B cell (primary cell): ENCODE data around the gene AGTR1. TPM values are rescaled to one million over a fixed set of nuclear protein-coding genes. Genes with fewer than 3 reads are reported as not detected.

ENCODE experiments used
- ATAC-seq: fragments of 200-7000 bp; cut with Tn5 transposase; one replicate; pipeline ENCODE4 v1.10.0; 2021; ENCODE audit warnings: low read depth, mild to moderate bottlenecking, moderate number of reproducible peaks, moderate library complexity
- CTCF ChIA-PET: fragments of 350-600 bp; sonication (Branson Sonifier 250); formaldehyde crosslinking; loops from one replicate; lab custom pipeline; 2021; ENCODE audit warnings: antibody characterized with exemption, inconsistent platforms; lab: Charles Lee
- POLR2A ChIA-PET: fragments of 350-600 bp; sonication (Branson Sonifier 250); formaldehyde crosslinking; loops from one replicate; lab custom pipeline; 2021; ENCODE audit warnings: antibody characterized with exemption; lab: Charles Lee
- DNase-seq: peaks from one replicate; pipeline ENCODE4 v3.0.0; 2013
- H2AFZ ChIP-seq: 2 replicates; pipeline ENCODE4 v1.6.1; 2012; ENCODE audit warnings: mild to moderate bottlenecking, low read depth, low read length; ENCODE audit not compliant: insufficient read depth, poor library complexity, severe bottlenecking
- H3K27ac ChIP-seq, 2 donors: 1 replicate in 1 of 2; 2 replicates in 1 of 2; pipeline ENCODE4 v1.5.1; 2012 to 2013; ENCODE audit warnings: low read length in 2 of 2, mild to moderate bottlenecking in 2 of 2, moderate library complexity in 1 of 2
- H3K27me3 ChIP-seq, 4 experiments: fragments of 200-600 bp in 1 of 4; sonication (generic) in 1 of 4; replicated peaks in 1 of 4; 1 replicate in 2 of 4; 2 replicates in 2 of 4; pipeline versions ENCODE4 v1.6.1 to v1.7.0; 2013 to 2016; ENCODE audit warnings: low read length in 3 of 4, mild to moderate bottlenecking in 2 of 4, mixed read lengths in 1 of 4, moderate library complexity in 1 of 4; ENCODE audit not compliant: insufficient read depth in 4 of 4, control insufficient read depth in 3 of 4; ENCODE audit errors: control extremely low read depth in 1 of 4
- H3K36me3 ChIP-seq, 2 experiments: replicated peaks in 1 of 2; 1 replicate in 1 of 2; 2 replicates in 1 of 2; pipeline versions ENCODE4 v1.6.1 to v1.7.1; 2013; ENCODE audit warnings: low read length in 1 of 2; ENCODE audit not compliant: insufficient read depth in 2 of 2, control insufficient read depth in 1 of 2; ENCODE audit errors: control extremely low read depth in 1 of 2, extremely low read depth in 1 of 2
- H3K4me1 ChIP-seq, 2 donors: fragments of 200-600 bp in 1 of 2; sonication (generic) in 1 of 2; 1 replicate in 1 of 2; 2 replicates in 1 of 2; pipeline versions ENCODE4 v1.5.1 to v1.6.1; 2013 to 2017; ENCODE audit warnings: low read length in 2 of 2; ENCODE audit not compliant: control insufficient read depth in 2 of 2, insufficient read depth in 2 of 2
- H3K4me2 ChIP-seq: replicated peaks from 2 replicates; pipeline ENCODE3; 2012; ENCODE audit warnings: mild to moderate bottlenecking, low read depth, low read length; ENCODE audit not compliant: poor library complexity, severe bottlenecking
- H3K4me3 ChIP-seq, 5 experiments: fragments of 200-600 bp in 1 of 5; sonication (generic) in 1 of 5; 1 replicate in 3 of 5; 2 replicates in 2 of 5; pipeline versions ENCODE4 v1.5.1 to v1.7.0; 2011 to 2016; ENCODE audit warnings: low read length in 4 of 5, mild to moderate bottlenecking in 4 of 5, low read depth in 2 of 5, control low read depth in 1 of 5, moderate library complexity in 1 of 5; ENCODE audit not compliant: insufficient read depth in 1 of 5; ENCODE audit errors: control extremely low read depth in 1 of 5, extremely low read depth in 1 of 5
- H3K79me2 ChIP-seq: fragments of 200-600 bp; sonication (generic); one replicate; pipeline ENCODE4 v1.6.0; 2016; ENCODE audit warnings: low read length; ENCODE audit not compliant: control insufficient read depth, insufficient read depth
- H3K9ac ChIP-seq: fragments of 200-600 bp; sonication (generic); 2 replicates; pipeline ENCODE4 v1.6.1; 2017; ENCODE audit warnings: mild to moderate bottlenecking, low read length, moderate library complexity
- H3K9me3 ChIP-seq, 3 donors: one replicate each; pipeline versions ENCODE4 v1.6.1 to v1.7.1; 2013; ENCODE audit warnings: low read length in 2 of 3; ENCODE audit not compliant: control insufficient read depth in 2 of 3, insufficient read depth in 1 of 3; ENCODE audit errors: control extremely low read depth in 1 of 3
- H4K20me1 ChIP-seq: 2 replicates; pipeline ENCODE4 v1.6.0; 2012; ENCODE audit warnings: mild to moderate bottlenecking, low read length; ENCODE audit not compliant: insufficient read depth, control insufficient read depth, poor library complexity, severe bottlenecking
- H3K27ac Mint-ChIP-seq: one replicate; pipeline ENCODE4 v1.8.0; 2021; ENCODE audit warnings: mixed read lengths
- H3K27me3 Mint-ChIP-seq: one replicate; pipeline ENCODE4 v1.8.0; 2021; ENCODE audit warnings: mixed read lengths
- H3K4me1 Mint-ChIP-seq: one replicate; pipeline ENCODE4 v1.8.0; 2021; ENCODE audit warnings: mixed read lengths
- H3K4me3 Mint-ChIP-seq: one replicate; pipeline ENCODE4 v1.8.0; 2021; ENCODE audit warnings: mixed read lengths
- H3K9me3 Mint-ChIP-seq: one replicate; pipeline ENCODE4 v1.8.0; 2022; ENCODE audit warnings: mixed read lengths; ENCODE audit not compliant: insufficient read depth
- CTCF ChIP-seq: fragments of 200-600 bp; IDR thresholded peaks from one replicate; pipeline ENCODE4 v1.8.0; 2022; ENCODE audit warnings: antibody characterized with exemption, mild to moderate bottlenecking
- EZH2 ChIP-seq: IDR thresholded peaks from 2 replicates; pipeline ENCODE4 v1.6.1; 2012; ENCODE audit warnings: borderline replicate concordance, low read depth, mild to moderate bottlenecking, moderate library complexity, low read length; ENCODE audit not compliant: insufficient read depth, poor library complexity, severe bottlenecking
- WGBS: methylation state at CpG from one replicate; pipeline ENCODE4 v1.1.5; 2013; ENCODE audit warnings: missing lambda C conversion rate; ENCODE audit not compliant: insufficient coverage; 5-methylcytosine and 5-hydroxymethylcytosine counted together
- intact Hi-C: fragments of 100-400 bp; cut with micrococcal nuclease; formaldehyde crosslinking; loops from one replicate; pipeline ENCODE4 v1.10.0; 2022
- polyA plus RNA-seq: library from polyadenylated mRNA; depleted of rRNA; stranded (reverse); fragments of >200 nt; gene quantifications from 2 replicates; pipeline ENCODE4 v1.2.3, GENCODE V29; 2012
- total RNA-seq, 2 donors: library from RNA; stranded (reverse); fragments of 120-200 nt in 1 of 2; gene quantifications; 1 replicate in 1 of 2; 2 replicates in 1 of 2; pipeline versions ENCODE4 v1.2.3 to v1.2.4, GENCODE V29; 2013 to 2022

Gene AGTR1
- total and polyA plus RNA-seq, 2 donors (not counting 1 experiment from before 2014, with no cell fraction given) = not detected

DNA sequence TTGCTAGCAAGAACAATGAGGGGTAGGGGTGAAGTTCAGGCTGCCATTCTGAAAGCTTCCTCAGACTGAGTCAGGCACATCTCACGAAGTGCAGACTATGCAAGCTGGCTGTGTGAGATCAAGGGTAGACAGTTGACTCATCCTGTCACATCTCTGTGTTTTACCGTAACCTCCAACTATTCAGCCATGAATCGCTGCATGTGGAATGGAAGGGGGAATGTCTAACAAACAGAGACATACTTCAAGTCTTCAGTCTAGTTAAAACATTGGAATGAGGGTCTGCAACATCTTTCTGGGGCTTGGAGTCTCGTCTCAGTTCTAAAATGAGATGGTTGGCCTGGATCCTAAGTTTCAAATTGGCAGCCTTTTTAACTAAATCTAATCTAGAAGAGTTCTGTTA lies 25.9 kb downstream of the AGTR1 start:
- TF ChIP-seq EZH2 (no peak), CTCF (no peak)
- Histone ChIP-seq H3K9ac (no peak overlapping the region), H4K20me1 (no peaks in the 10 kb centered on the region), H3K27me3 (no peaks in the 10 kb centered on the region), H3K36me3 (no peaks in the 10 kb centered on the region), H2AFZ (no peak overlapping the region), H3K79me2 (no peaks in the 10 kb centered on the region), H3K4me2 (no peak overlapping the region), H3K4me1 (no peaks in the 10 kb centered on the region), H3K9me3 (no peaks in the 10 kb centered on the region), H3K27ac (no peak overlapping the region), H3K4me3 (no peak overlapping the region)
- no peak overlapping the region for H3K4me3 Mint-ChIP-seq
- no CpG with 5 or more reads among the region's 4 CpGs for WGBS
- ChIA-PET CTCF (no interaction called here), POLR2A (no interaction called here)
- H3K27ac Mint-ChIP-seq = no peak overlapping the region
- no peaks in the 10 kb centered on the region for H3K27me3 Mint-ChIP-seq
- intact Hi-C loops = no loop called here
- DNase-seq (no peak), ATAC-seq (no peak)
- H3K9me3 Mint-ChIP-seq = no peaks in the 10 kb centered on the region
- H3K4me1 Mint-ChIP-seq = no peaks in the 10 kb centered on the region

DNA sequence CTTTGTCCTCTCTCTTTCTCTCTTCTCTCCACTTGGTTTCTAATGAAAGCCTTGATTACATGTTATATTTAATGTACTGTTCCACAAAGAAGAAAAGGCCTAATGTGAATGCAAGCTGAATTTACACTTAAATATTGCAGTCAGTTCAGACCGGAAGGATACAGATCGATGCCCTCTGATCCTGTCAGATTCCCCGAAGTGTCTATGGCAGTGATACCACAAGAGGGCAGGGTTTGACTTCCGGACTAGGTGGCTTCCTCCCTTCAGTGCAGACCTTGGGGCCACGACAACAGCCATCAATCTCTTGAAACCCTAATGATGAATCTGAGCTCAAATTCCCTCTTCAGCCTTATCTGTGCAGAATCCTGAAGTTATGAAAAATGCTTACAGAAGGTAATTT lies 29.5 kb downstream of the AGTR1 start:
- CTCF ChIA-PET = no interaction called here
- Mint-ChIP-seq H3K27ac (no peak overlapping the region), H3K27me3 (no peaks in the 10 kb centered on the region), H3K9me3 (no peaks in the 10 kb centered on the region), H3K4me3 (no peak overlapping the region), H3K4me1 (no peaks in the 10 kb centered on the region)
- Histone ChIP-seq H3K4me3 (no peak overlapping the region), H2AFZ (no peak overlapping the region), H3K9me3 (no peaks in the 10 kb centered on the region), H3K79me2 (no peaks in the 10 kb centered on the region), H3K4me2 (no peak overlapping the region), H3K9ac (no peak overlapping the region), H3K27me3 (no peaks in the 10 kb centered on the region), H3K36me3 (no peaks in the 10 kb centered on the region), H3K4me1 (no peaks in the 10 kb centered on the region), H4K20me1 (no peaks in the 10 kb centered on the region), H3K27ac (no peak overlapping the region)
- DNase-seq (no peak), ATAC-seq (no peak)
- TF ChIP-seq CTCF (no peak), EZH2 (no peak)
- intact Hi-C loops = no loop called here
- POLR2A ChIA-PET = no interaction called here
- WGBS = 82% methylated on average over 2 of the region's 5 CpGs
